ENCODE measurements around the gene FASTKD3.

Gene FASTKD3

DNA sequence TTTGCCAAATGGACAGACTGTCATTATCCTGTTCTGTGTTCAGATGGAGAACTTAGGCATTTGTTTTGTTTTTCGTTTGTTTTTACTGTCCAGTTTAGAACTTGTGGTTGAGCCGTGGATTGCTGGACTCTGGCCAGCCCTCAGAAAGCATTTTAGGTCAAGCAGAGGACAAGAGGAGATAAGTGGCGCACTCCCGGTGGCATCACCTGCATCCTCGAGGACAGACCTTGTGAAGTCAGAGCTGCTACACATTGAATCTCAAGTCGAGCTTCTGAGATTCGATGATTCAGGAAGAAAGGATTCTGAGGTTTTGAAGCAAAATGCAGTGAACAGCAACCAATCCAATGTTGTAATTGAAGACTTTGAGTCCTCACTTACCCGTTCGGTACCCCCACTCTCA is 9.0 kb upstream of the FASTKD3 start:
- DNase-seq = no peak

DNA sequence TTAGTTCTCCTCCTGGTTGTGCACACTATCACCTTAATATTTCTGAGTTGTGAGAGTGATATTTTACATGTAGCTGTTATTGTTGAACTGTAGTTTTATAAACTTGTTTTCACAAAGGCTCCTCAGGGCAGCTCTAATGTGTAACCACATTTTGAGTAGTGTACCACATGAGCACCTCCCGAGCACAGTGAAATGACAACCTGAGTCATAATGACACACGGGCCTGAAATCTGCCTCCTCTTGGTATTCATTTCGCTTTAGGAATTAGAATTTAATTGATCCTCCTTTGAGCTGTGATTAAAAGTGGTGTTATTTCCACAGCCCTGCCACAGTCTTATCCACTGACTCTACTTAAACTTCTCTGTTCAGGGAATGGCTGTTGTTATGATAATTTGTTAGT is 8.0 kb upstream of the FASTKD3 start:
- no peak for DNase-seq

DNA sequence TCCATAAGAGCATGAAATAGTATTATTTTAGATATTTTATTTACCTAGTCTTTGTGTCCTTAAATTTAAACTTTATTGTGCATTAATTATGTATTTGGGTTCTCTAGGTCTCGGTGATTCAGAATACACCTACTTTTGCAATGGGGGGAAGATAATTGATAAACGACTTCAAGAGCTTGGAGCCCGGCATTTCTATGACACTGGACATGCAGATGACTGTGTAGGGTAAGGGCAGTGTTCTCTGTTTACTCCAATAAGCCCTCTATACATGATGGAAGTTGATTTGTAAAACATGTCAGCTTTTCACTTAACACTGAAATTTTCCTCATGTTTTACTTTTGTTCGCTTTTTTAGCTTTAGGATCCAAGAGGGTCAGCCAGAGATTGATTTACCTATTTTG is 6.3 kb upstream of the FASTKD3 start:
- DNase-seq = no peak

DNA sequence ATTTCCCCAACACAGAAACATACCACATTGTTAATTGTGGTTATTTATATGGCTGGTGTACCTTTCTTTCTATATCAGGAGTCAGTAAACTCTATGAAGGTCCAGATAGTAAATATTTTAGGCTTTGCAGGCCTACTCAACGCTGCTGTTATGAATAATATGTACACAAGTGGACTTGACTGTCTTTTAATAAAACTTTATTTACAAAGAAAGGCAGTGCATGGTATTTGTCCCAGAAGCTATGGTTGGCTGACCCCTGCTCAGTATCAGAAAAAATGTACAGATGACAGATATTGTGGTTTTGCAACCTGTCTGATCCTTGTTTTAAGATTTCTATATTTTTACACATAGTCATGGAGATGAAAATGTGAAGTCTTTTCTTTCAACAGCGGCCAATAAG is 5.8 kb upstream of the FASTKD3 start:
- no peak for DNase-seq

DNA sequence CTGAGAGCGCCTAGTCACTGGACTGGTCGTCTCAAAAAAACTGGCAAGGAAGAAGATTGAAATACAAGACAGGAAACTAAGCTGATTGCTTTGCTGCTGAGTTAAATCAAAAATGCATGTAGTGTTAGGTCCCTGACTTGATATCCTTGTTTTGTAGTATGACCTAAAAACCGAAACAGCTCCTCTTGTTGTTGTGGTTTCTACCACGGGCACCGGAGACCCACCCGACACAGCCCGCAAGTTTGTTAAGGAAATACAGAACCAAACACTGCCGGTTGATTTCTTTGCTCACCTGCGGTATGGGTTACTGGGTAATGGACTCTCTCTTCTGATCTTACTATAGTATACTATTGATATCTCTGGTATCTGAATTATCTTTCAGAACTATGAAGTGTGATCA is 4.4 kb upstream of the FASTKD3 start:
- no peak for DNase-seq

DNA sequence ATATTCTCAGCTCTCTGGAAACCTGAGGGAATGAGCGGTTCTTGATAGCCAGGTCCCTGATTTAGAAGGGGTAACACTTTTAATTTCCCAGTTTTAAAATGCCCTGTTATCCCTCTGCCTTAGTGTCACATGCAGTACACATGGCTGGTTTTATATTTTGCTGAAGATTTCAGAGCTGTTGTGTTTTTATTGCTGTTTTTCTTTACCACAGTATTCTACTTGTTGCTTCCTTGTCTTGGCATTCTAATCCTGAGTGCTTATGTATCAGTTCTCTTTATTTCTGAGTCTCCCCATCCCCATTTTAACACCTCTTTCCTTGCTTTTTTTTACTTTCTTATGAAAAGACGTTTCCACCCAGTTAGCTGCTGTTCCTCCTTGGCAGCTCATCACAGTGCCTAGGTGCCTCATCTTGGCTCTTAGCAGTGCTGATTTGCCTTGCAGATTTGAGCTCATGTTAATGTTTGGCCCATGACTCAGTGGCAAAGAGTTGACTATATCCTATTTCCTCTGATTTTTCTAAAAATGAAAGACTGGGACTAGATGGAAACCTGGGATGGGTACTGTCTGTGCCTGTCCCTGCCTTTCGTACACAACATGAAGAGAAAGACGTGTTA is 3.8 kb upstream of the FASTKD3 start:
- DNase-seq = no peak

DNA sequence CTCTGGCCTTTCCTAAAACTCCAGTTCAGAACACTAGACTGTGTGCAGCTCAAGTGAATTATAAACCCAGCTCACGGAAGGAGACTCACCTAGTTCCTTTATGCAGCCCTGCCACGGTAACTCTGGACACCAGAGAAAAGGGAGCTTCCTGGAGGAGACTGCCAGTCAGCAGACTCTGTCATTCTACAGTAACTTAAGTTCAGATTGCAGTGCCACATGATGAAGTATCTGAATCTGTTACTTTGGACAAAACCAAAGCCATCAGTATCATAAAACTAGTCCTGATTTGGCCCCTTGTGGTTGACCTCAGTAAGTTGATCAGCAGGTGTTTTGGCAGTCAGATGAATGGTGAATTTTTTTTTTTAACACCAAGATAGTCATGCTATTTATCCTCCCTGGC is 2.8 kb upstream of the FASTKD3 start:
- no peak for DNase-seq

DNA sequence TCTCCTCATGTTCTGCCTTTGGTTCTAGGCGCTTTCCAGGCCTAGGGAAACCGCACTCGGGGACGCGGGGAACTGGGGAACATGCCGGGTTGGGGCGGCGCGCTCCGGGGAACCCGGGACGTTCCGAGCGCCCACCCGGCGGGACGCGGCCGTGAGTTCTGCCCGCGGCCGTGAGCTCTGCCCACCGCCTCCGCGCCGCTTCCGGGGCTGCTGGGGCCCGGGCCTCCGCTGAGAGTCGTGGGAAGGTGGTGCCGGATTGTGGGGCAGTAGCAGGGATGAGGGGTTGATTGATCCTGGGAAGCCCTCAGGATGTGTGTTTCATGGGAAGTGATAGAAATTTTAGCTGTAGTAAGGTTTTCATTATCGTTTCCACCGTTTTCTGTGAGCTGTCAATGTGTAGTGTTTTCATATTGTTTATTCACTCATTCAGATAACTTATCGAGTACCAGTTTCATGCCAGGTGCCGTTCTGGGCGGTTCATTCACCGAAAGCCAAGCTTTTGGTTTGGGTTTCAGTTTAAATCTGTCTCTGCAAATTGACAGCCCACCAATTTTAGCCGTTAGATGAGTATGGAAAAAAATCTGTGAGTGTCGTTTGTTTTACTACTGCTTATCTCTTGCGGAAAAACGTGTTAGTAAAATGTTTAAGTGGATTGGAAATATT is 774 bp upstream of the FASTKD3 start:
- no peak for DNase-seq

DNA sequence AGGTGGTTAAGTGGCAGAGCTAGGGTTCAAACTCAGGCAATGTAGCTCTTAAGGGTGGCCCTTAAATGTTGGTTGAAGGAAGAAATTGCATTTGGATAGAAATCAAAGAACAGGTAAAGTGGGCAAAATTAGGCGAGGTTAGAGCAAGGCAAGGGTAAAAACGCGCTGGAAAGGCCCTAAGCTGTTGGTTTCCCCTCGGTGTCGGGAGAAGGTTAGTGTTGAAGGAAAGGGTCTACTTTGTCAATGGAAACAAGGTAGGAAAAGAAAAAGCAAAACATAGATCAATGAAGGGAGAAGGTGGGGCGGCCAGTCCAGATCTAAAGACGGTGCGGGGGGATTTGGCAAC is 431 bp downstream of the FASTKD3 start:
- no peak for DNase-seq

DNA sequence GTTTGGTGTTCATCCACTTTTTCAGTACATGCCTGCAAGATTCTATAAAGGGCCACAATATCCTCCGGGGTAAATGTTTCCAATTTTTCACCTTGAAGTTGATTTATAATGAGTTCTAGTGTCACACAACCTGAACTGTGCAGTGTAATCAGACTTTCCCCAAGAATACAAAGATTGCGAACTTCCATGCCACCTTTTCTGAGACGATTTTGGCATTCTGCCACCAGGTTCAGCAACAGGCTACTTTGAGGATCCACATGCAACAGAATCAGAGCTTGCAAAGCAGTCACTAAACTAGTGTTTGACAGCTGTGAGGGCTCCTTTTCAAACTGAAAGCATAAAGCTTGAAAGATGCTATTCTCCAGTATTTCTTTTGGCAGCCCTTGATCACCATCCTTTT is 1.6 kb downstream of the FASTKD3 start:
- DNase-seq = no peak

DNA sequence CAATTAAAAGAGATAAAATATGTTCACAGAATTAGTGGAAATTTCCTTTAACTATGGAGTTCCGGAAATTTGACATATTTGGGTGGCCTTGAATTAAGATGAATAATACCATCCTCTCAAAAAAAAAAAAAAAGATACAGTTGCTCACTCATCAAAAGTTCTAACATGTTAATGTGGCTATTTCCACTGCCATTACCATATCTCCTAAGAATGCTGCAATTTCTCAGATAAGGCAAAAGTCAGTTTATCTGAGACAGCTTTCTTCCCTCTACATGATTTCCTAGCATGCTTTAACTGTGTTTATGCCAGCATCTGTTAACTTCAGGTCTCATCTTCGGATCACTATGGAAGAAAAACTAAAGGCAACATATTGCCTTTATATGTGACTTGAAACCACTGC is 2.6 kb downstream of the FASTKD3 start:
- no peak for DNase-seq

DNA sequence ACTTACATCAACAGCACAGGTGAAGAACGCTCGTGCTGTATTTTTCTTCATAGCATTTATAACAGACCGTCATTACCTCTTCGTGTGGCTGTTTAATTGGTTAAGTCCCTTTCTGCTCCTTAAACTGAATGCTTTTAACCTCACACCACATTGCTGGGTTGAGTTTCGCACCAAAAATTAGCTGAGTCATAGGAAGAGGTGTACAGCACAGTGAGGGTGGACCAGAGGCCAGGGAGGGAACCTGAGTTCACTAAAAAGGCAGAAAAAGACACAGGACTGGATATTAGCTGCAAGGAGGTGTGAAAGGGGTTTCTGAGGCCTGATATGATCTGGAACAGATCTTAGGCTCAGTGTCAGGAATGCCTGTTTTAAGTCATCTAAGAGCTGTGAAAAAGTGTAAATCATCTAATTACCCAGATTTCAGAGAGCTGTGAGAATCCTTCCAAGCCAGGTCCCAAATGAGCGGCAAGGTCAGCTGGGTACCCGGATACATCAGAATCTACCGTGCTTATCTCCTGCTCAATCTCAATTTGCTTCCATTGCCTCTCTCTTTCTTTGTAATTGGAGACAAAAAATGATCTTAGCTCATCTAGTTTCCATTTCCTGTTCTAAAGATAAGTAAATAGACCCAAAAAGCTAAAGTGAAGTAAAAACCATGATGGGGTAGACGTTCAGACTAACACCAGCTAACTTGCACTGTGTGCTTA is 10.8 kb downstream of the FASTKD3 start:
- no peak for DNase-seq

DNA sequence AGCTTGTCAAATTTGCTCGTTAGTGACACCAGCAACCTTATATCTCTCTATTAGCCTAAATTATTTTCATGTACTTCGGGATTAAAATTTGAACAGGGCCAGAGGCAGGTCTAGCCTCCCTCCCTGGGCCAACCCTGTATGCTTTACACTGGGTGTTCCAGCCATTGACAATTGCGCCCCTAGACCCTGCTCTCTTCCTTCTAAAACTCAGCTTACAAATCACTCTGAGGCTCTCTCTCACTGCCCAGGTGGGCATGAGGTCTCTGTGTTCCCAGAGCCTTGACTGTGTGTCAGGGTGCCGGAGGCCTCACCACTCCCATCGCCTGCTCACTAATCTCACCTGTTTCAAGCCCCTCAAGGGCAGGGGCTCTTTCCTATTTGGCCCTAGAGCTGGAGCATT is 11.5 kb downstream of the FASTKD3 start:
- DNase-seq = no peak

DNA sequence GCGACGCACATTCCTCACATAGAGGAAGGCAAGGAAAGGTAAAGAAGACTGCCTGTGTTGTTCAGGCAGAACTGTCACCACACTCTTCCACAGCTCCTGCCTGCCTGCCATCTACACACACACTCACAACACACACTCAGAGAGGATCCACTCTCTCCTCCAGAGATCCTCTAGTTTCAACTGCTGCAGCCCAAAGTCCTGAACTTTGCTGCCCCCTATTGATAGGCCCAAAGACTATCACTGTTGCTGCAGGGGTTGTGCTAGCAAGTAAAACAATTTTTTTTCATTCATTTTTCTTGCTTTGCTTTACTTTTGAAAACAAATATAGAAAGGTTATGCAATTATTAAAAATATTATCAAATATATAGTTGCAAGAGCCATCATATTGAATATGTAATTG is 12.0 kb downstream of the FASTKD3 start:
- no peak for DNase-seq

DNA sequence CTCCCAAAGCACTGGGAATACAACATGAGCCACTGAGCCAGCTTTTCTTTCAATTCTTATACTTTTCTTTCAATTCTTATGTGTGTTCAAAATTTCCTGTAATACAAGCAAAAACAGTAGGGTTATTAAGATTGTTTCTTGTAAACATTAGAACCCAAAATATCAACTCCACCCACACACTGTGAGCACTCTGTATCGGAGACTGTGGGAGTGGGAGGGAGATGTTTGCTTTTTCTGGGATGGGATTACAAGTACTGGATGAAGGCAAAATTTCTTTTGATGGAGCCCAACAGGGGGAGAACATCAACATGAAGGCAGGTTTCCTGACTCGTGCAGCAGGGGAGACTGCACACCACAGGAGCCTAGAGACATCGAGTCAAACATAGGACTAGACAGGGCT is 13.2 kb downstream of the FASTKD3 start:
- DNase-seq = no peak

DNA sequence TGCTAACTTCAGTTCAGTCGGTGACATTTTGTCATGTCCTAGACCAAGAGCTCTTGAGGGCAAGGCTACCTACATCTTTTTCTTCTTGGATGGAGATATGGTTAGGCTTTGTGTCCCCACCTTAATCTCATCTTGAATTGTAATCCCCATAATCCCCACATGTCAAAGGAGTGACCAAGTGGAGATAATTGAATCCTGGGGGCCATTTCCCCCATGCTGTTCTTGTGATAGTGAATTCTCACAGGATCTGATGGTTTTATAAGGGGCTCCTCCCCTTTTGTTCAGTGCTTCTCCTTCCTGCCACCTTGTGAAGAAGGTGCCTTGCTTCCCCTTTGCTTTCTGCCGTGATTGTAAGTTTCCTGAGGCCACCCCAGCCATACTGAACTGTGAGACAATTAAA is 15.8 kb downstream of the FASTKD3 start:
- DNase-seq = no peak

DNA sequence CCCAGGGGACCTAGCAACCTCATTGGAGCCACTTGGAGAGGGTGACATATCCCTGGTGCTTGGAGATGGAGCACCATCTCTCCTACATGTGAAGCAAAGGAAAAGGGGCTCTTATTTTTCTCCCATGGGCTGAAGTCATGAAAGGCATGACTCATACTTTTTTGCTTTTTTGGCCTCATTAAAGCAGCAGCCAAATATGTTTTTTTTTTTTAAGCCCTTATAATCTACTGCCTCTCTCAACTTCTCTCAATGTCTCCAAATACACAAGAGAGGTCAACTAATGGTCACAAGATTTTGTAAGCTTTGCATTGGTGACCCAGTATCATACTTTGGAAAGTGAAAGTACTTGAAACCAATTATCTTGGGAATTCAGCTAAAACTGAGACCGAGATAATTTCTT is 16.3 kb downstream of the FASTKD3 start:
- no peak for DNase-seq

DNA sequence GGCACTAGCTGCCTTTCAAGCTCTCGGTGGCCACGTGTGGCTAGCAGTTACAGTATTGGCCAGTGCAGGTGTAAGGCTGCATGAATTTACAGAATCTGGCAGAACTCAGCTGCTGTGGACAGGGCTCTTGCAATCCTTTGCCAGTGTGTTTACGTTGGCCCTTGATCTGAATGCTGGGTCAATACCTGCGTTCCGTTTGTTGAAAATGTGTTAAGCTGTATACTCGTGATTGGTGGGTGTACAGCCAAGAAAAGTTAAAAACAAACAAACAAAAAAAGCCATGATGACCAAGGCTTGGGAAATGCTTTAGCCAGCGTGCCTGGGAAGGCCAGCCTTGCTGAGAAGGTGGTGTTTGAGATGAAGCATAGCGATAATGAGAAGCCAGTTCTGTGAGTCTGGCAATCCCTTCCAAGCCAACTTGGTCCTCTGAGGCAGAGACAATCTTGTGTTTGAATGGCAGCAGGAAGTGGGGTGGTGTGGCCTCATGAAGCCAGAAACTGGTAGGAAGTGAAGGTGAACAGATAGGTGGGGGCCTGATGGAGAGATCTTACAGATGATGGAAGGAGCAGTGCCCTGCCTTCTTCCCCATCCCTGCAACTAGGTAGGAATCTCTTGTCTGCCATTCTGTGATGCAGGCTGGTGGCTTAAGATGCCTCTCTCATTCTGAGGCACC is 17.1 kb downstream of the FASTKD3 start:
- no peak for DNase-seq

DNA sequence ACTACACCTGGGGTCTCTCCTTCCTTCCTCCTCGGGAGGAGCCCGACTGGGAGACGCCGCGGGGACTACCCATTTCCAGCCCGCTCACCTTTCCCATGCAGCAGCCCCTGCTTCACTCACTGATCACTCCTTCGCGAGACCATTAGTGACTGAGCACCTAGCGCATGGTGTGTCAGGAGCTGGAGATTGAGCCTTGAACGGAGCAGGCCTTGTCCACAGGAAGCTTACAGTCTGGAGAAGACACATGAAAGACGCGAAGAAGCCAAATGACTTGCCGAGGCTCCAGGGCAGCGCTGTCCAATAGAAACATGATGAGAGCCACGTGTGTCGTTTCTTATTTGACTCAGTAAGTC is 17.6 kb downstream of the FASTKD3 start:
- DNase-seq = no peak

DNA sequence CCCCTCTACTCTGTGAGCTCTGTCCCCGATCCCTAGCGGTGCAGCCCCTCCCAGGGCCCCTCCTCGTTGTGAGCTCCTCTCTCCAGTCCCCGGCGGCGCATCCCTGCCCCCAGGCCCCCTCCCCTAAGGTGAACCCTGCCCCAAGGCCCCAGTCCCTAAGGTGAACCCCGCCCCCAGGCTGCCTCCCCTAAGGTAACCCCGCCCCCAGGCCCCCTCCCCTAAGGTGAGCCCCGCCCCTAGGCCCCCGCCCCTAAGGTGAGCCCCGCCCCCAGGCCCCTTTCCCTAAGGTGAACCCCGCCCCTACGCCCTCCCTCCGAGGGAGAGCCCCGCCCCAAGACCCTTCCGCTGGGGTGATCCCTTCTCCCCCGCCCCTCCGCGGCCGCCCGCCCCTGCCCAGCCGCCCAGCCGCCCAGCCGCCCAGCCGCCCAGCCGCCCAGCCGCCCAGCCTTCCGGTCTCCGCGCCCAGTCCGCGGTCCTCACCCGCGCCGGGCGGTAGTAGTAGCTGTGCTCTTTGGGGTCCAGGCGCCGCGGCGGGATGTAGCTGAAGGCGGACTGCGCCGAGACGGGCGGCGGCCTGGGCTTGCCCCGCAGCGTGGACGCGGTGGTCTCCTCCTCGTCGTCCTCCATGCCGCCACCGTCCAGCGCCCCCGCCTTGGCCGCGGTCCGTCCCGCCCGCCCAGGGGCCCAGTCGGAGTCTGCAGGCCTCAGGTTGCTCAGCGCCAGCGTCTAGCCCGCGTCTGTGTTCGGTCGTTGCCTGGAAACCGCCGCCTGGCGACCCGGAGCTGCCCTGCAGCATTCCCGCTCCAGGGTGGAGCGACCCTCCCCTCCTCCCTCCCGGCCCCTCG is 18.2 kb downstream of the FASTKD3 start, which contains the start of gene CFAP90:
CFAP90 (minus strand) TSS at position 739 of the 845 bp plus-strand sequence; CDS start at position 627, 112 bp downstream.
- DNase-seq = no peak

DNA sequence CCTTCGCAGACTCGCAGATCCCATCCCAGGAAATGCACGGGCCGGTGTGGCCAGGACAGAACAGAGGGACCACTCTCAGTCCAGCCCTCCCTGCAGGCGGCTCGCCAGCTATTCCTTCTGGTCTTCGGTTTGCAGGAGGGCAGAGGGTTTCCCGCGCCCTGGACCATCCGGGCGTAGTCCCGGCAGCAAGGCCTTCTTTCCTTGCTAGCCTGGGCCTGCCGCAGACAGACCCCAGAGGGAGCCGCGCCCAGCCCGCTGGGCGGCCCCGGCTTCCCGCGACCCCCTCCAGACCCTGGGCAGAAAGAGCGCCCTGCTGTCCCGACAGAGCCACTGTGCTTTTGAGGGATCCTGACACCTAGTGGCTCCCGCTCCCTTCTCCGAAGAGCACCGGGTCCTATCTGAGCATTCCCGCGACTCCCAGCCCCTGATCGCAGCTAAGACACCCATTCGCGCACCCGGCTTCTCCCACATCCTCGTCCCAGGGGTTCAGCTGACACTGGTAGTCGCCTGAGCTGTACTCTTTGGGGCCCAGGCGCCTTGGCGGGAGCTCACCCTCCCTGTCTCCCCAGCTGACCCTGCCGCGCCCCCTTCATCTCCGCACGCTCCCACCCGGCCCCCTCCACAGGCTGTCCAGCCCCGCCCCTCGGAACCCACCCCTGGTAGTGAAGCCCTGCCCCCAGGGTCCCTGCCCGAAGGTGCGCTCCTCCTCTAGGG is 19.0 kb downstream of the FASTKD3 start:
- no peak for DNase-seq

DNA sequence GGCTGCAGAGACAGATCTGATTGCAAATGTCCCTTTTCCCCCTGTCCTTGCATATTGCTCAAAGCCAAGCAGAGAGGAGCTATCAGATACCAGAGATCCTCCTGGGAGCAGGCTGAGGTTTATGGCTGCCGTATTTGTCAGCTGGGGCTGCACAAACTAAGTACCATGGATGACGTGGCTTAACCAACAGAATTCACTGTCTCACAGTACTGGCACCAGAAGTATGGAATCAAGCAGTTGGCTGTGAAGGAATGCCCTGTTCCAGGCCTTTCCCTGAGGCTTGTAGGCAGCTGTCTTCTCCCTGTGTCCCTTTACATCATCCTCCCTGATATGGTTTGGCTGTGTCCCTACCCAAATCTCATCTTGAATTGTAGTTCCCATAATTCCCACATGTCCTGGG is 20.5 kb downstream of the FASTKD3 start:
- DNase-seq = no peak
